Tibial nerve (tissue), 3 donors: ENCODE results near the gene TMEM121.

ENCODE experiments used
- EP300 ChIP-seq, 2 donors: sonication (generic); formaldehyde crosslinking; IDR thresholded peaks; one replicate each; pipeline ENCODE4 v1.6.1; 2017; ENCODE audit warnings: antibody characterized with exemption in 2 of 2, mild to moderate bottlenecking in 1 of 2
- POLR2A ChIP-seq, 2 donors: fragments of 450-650 bp; IDR thresholded peaks; one replicate each; pipeline ENCODE4 v1.6.1; 2017; ENCODE audit warnings: antibody characterized with exemption in 2 of 2, mild to moderate bottlenecking in 2 of 2, moderate library complexity in 2 of 2

- TF ChIP-seq EP300 (IDR thresholded peaks at IDR 0.05) (no peak), POLR2A (IDR thresholded peaks at IDR 0.05) (no peak)
These were observed 31.8 kb upstream of the TMEM121 start for GRCh38 chr14:105494606-105494929.
